GM18909 (cell line): ENCODE data around the gene AK4.
A peak's percentile ranks its signal among the peaks of the same experiment; 100 is the strongest.

Experiments used
- ATAC-seq: cut with Tn5 transposase; IDR thresholded peaks from one replicate; pipeline ENCODE4 v1.9.1; 2021; ENCODE audit warnings: mild to moderate bottlenecking; ENCODE audit not compliant: unreplicated experiment, poor library complexity

Gene AK4

GRCh38 chr1:65265651-65266351 lies 117.8 kb downstream of the AK4 start:
- ATAC-seq = peak; percentile 76

GRCh38 chr1:65266476-65266875 lies 118.5 kb downstream of the AK4 start:
- ATAC-seq = no peak

GRCh38 chr1:65267271-65267670 lies 119.3 kb downstream of the AK4 start:
- no peak for ATAC-seq

- no peak for ATAC-seq
Measured at GRCh38 chr1:65267683-65268082, 119.7 kb downstream of the AK4 start.

GRCh38 chr1:65269612-65270011 lies 121.6 kb downstream of the AK4 start:
- ATAC-seq = no peak

- ATAC-seq = no peak
Measured at GRCh38 chr1:65276197-65276939, 128.4 kb downstream of the AK4 start.

GRCh38 chr1:65277605-65278347 lies 129.8 kb downstream of the AK4 start:
- ATAC-seq = no peak

- ATAC-seq = no peak
Measured at GRCh38 chr1:65278376-65279069, 130.5 kb downstream of the AK4 start.

- no peak for ATAC-seq
Measured at GRCh38 chr1:65279070-65279779, 131.2 kb downstream of the AK4 start.
